Caco-2 (cell line): ENCODE data around the gene LIME1. TPM values are rescaled to one million over a fixed set of nuclear protein-coding genes. Genes with fewer than 3 reads are reported as not detected.

Experiments used
- BruUV-seq: library from RNA; stranded (reverse); fragments of 400-500 nt; replicated peaks from 2 replicates; lab custom pipeline; 2021; lab: Mats Ljungman, UMichigan
- CTCF ChIA-PET: fragments of 300-600 bp; sonication (Branson Sonifier 250); formaldehyde crosslinking; loops from one replicate; lab custom pipeline; 2022; ENCODE audit warnings: antibody characterized with exemption; lab: Charles Lee
- POLR2A ChIA-PET: fragments of 300-600 bp; sonication (Branson Sonifier 250); formaldehyde crosslinking; loops from one replicate; lab custom pipeline; 2022; ENCODE audit warnings: antibody characterized with exemption; lab: Charles Lee
- DNase-seq, 2 experiments: peaks; one replicate each; pipeline versions ENCODE4 v3.0.0 to v3.0.0-alpha.2; 2020 to 2022
- H3K27me3 ChIP-seq: replicated peaks from 2 replicates; pipeline ENCODE4 v1.6.0; 2011; ENCODE audit warnings: low read length; ENCODE audit not compliant: control insufficient read depth, insufficient read depth
- H3K36me3 ChIP-seq: 2 replicates; pipeline ENCODE4 v1.5.1; 2011; ENCODE audit warnings: low read length; ENCODE audit not compliant: control insufficient read depth, insufficient read depth
- H3K4me1 ChIP-seq: fragments of 250-450 bp; sonication (Bioruptor Pico); 2 replicates; pipeline ENCODE4 v1.5.1; 2020; ENCODE audit warnings: mild to moderate bottlenecking
- H3K4me3 ChIP-seq: 2 replicates; pipeline ENCODE4 v1.5.1; 2011; ENCODE audit warnings: low read depth, mild to moderate bottlenecking, control low read depth, low read length
- H3K9me3 ChIP-seq: fragments of 250-450 bp; sonication (Bioruptor Pico); 2 replicates; pipeline ENCODE4 v1.5.1; 2020; ENCODE audit warnings: mild to moderate bottlenecking, moderate library complexity
- H3K27ac Mint-ChIP-seq: one replicate; pipeline ENCODE4 v1.8.0; 2022; ENCODE audit warnings: mixed read lengths; ENCODE audit not compliant: unreplicated experiment
- H3K27me3 Mint-ChIP-seq: one replicate; pipeline ENCODE4 v1.8.0; 2022; ENCODE audit warnings: mixed read lengths; ENCODE audit not compliant: insufficient read depth, unreplicated experiment
- H3K36me3 Mint-ChIP-seq: one replicate; pipeline ENCODE4 v1.8.0; 2022; ENCODE audit warnings: mild to moderate bottlenecking, mixed read lengths; ENCODE audit not compliant: insufficient read depth, unreplicated experiment
- H3K4me1 Mint-ChIP-seq: one replicate; pipeline ENCODE4 v1.8.0; 2022; ENCODE audit warnings: low read depth, mixed read lengths; ENCODE audit not compliant: unreplicated experiment
- H3K4me3 Mint-ChIP-seq: one replicate; pipeline ENCODE4 v1.8.0; 2022; ENCODE audit warnings: mild to moderate bottlenecking, moderate library complexity, mixed read lengths; ENCODE audit not compliant: unreplicated experiment
- H3K9me3 Mint-ChIP-seq: one replicate; pipeline ENCODE4 v1.8.0; 2022; ENCODE audit warnings: mixed read lengths; ENCODE audit not compliant: unreplicated experiment
- CTCF ChIP-seq, 2 experiments: fragments of 200-600 bp in 1 of 2; IDR thresholded peaks; 1 replicate in 1 of 2; 2 replicates in 1 of 2; pipeline versions ENCODE4 v1.5.1 to v1.8.0; 2011 to 2022; ENCODE audit warnings: antibody characterized with exemption in 1 of 2, control low read depth in 1 of 2, inconsistent platforms in 1 of 2, low read depth in 1 of 2, low read length in 1 of 2, mild to moderate bottlenecking in 1 of 2, moderate library complexity in 1 of 2; ENCODE audit not compliant: insufficient read depth in 1 of 2, severe bottlenecking in 1 of 2, unreplicated experiment in 1 of 2
- intact Hi-C: fragments of 100-400 bp; cut with micrococcal nuclease; formaldehyde crosslinking; loops from one replicate; pipeline ENCODE4 v1.10.0; 2022; ENCODE audit not compliant: unreplicated experiment
- total RNA-seq: library from RNA; stranded (reverse); gene quantifications from 2 replicates; pipeline ENCODE4 v1.2.3, GENCODE V29; 2022

LIME1 gene
- total RNA-seq, 1 experiment from 2014 or later = 18.8 TPM

GRCh38 chr20:63732118-63733095 lies 4.1 kb upstream of the LIME1 start:
- CTCF ChIA-PET = no interaction called here
- no peak for TF ChIP-seq CTCF (IDR thresholded peaks at IDR 0.05; ENCODE audit: insufficient read depth in 1 of 2, low read depth in 1 of 2, low read length in 1 of 2, severe bottlenecking in 1 of 2, unreplicated experiment in 1 of 2)
- peaks cover 15% of the 10 kb centered on the region for H3K36me3 ChIP-seq
- no peaks in the 10 kb centered on the region for H3K9me3 ChIP-seq
- H3K4me3 ChIP-seq = no peak overlapping the region
- no peak for DNase-seq
- Mint-ChIP-seq H3K36me3 (peaks cover 39% of the 10 kb centered on the region), H3K27ac (no peak overlapping the region), H3K4me1 (peaks cover 7% of the 10 kb centered on the region), H3K9me3 (no peaks in the 10 kb centered on the region), H3K4me3 (no peak overlapping the region), H3K27me3 (no peaks in the 10 kb centered on the region)
- no TSS peak for BruUV-seq
- no peaks in the 10 kb centered on the region for H3K27me3 ChIP-seq
- intact Hi-C loops = no loop called here
- POLR2A ChIA-PET = no interaction called here
- no peaks in the 10 kb centered on the region for H3K4me1 ChIP-seq

GRCh38 chr20:63733117-63733516 lies 3.3 kb upstream of the LIME1 start:
- Histone ChIP-seq H3K4me3 (no peak overlapping the region), H3K4me1 (peaks cover 1% of the 10 kb centered on the region), H3K9me3 (no peaks in the 10 kb centered on the region), H3K36me3 (peaks cover 15% of the 10 kb centered on the region), H3K27me3 (no peaks in the 10 kb centered on the region)
- Mint-ChIP-seq H3K36me3 (peaks cover 36% of the 10 kb centered on the region), H3K27ac (no peak overlapping the region), H3K4me1 (peaks cover 7% of the 10 kb centered on the region), H3K4me3 (no peak overlapping the region), H3K27me3 (no peaks in the 10 kb centered on the region), H3K9me3 (no peaks in the 10 kb centered on the region)
- CTCF ChIA-PET = no interaction called here
- POLR2A ChIA-PET = no interaction called here
- TF ChIP-seq CTCF (IDR thresholded peaks at IDR 0.05; ENCODE audit: insufficient read depth in 1 of 2, low read depth in 1 of 2, low read length in 1 of 2, severe bottlenecking in 1 of 2, unreplicated experiment in 1 of 2) = no peak
- no TSS peak for BruUV-seq
- intact Hi-C loops = no loop called here
- no peak for DNase-seq

- H3K27me3 ChIP-seq = no peaks in the 10 kb centered on the region
- Mint-ChIP-seq H3K27me3 (no peaks in the 10 kb centered on the region), H3K9me3 (no peaks in the 10 kb centered on the region), H3K27ac (peak overlapping the region; percentile 21), H3K4me1 (peaks cover 7% of the 10 kb centered on the region), H3K4me3 (no peak overlapping the region), H3K36me3 (peaks cover 36% of the 10 kb centered on the region)
- no peak for DNase-seq
- no TSS peak for BruUV-seq
- peaks cover 6% of the 10 kb centered on the region for H3K4me1 ChIP-seq
- ChIA-PET POLR2A (no interaction called here), CTCF (no interaction called here)
- H3K4me3 ChIP-seq = no peak overlapping the region
- H3K36me3 ChIP-seq = peaks cover 15% of the 10 kb centered on the region
- no peak for TF ChIP-seq CTCF (IDR thresholded peaks at IDR 0.05; ENCODE audit: insufficient read depth in 1 of 2, low read depth in 1 of 2, low read length in 1 of 2, severe bottlenecking in 1 of 2, unreplicated experiment in 1 of 2)
- no peaks in the 10 kb centered on the region for H3K9me3 ChIP-seq
- intact Hi-C loops = no loop called here
These were observed 2.8 kb upstream of the LIME1 start for GRCh38 chr20:63733579-63734081.
